HL-60 (cell line): ENCODE results near the gene PRKCD.

ENCODE experiments used
- GABPA ChIP-seq: IDR thresholded peaks from 2 replicates; pipeline ENCODE4 v1.6.1; 2012; ENCODE audit warnings: low read depth
- TF ChIP-seq, protein P1 (sequence below): IDR thresholded peaks from one replicate; pipeline ENCODE4 v1.5.1; 2011; ENCODE audit warnings: low read length, control low read depth, inconsistent platforms; ENCODE audit not compliant: insufficient read depth
- TF ChIP-seq, protein P2 (sequence below): IDR thresholded peaks from 2 replicates; pipeline ENCODE4 v1.6.1; 2012; ENCODE audit warnings: low read depth; ENCODE audit not compliant: insufficient replicate concordance

DNA sequence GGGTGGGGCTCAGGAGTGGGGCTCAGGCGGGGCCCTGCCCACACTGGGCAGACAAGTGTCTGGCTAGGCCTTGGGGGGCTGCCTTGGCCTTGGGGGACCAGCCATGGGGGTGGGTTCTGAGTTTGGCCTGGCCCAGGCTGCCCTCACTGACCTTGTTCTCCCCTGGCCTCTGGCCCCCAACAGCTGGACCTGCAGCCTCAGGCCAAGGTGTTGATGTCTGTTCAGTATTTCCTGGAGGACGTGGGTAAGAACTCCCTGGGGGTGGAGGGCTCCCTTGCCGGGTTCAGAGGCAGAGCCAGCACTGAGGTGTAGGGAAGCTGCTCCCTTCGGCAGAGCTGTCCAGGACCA lies 20.0 kb downstream of the PRKCD start:
- TF ChIP-seq, protein P1, sequence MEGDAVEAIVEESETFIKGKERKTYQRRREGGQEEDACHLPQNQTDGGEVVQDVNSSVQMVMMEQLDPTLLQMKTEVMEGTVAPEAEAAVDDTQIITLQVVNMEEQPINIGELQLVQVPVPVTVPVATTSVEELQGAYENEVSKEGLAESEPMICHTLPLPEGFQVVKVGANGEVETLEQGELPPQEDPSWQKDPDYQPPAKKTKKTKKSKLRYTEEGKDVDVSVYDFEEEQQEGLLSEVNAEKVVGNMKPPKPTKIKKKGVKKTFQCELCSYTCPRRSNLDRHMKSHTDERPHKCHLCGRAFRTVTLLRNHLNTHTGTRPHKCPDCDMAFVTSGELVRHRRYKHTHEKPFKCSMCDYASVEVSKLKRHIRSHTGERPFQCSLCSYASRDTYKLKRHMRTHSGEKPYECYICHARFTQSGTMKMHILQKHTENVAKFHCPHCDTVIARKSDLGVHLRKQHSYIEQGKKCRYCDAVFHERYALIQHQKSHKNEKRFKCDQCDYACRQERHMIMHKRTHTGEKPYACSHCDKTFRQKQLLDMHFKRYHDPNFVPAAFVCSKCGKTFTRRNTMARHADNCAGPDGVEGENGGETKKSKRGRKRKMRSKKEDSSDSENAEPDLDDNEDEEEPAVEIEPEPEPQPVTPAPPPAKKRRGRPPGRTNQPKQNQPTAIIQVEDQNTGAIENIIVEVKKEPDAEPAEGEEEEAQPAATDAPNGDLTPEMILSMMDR = no peak
- TF ChIP-seq, protein P2, sequence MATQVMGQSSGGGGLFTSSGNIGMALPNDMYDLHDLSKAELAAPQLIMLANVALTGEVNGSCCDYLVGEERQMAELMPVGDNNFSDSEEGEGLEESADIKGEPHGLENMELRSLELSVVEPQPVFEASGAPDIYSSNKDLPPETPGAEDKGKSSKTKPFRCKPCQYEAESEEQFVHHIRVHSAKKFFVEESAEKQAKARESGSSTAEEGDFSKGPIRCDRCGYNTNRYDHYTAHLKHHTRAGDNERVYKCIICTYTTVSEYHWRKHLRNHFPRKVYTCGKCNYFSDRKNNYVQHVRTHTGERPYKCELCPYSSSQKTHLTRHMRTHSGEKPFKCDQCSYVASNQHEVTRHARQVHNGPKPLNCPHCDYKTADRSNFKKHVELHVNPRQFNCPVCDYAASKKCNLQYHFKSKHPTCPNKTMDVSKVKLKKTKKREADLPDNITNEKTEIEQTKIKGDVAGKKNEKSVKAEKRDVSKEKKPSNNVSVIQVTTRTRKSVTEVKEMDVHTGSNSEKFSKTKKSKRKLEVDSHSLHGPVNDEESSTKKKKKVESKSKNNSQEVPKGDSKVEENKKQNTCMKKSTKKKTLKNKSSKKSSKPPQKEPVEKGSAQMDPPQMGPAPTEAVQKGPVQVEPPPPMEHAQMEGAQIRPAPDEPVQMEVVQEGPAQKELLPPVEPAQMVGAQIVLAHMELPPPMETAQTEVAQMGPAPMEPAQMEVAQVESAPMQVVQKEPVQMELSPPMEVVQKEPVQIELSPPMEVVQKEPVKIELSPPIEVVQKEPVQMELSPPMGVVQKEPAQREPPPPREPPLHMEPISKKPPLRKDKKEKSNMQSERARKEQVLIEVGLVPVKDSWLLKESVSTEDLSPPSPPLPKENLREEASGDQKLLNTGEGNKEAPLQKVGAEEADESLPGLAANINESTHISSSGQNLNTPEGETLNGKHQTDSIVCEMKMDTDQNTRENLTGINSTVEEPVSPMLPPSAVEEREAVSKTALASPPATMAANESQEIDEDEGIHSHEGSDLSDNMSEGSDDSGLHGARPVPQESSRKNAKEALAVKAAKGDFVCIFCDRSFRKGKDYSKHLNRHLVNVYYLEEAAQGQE = no peak
- no peak for TF ChIP-seq GABPA
